ENCODE data around the gene CACNA1I. TPM values are rescaled to one million over a fixed set of nuclear protein-coding genes. Genes with fewer than 3 reads are reported as not detected.

CACNA1I gene
- total RNA-seq, 2 experiments from 2014 or later = 0.07 to 0.09 TPM

- Mint-ChIP-seq H3K27me3 (peaks cover 2% of the 10 kb centered on the region), H3K9me3 (no peaks in the 10 kb centered on the region), H3K4me1 (ENCODE audit: low read depth) (no peaks in the 10 kb centered on the region), H3K27ac (no peak overlapping the region), H3K4me3 (no peak overlapping the region), H3K36me3 (ENCODE audit: low read depth) (no peaks in the 10 kb centered on the region)
- no peak for ATAC-seq
- no peak for TF ChIP-seq CTCF (IDR thresholded peaks at IDR 0.05)
- CTCF ChIA-PET = no interaction called here
- POLR2A ChIA-PET = no interaction called here
- intact Hi-C loops (cut with micrococcal nuclease) = no loop called here
- no peak for DNase-seq
These were observed 71.2 kb downstream of the CACNA1I start for GRCh38 chr22:39641660-39642310.

- intact Hi-C loops (cut with micrococcal nuclease) = no loop called here
- Mint-ChIP-seq H3K27me3 (peaks cover 2% of the 10 kb centered on the region), H3K36me3 (ENCODE audit: low read depth) (no peaks in the 10 kb centered on the region), H3K4me1 (ENCODE audit: low read depth) (no peaks in the 10 kb centered on the region), H3K27ac (no peak overlapping the region), H3K4me3 (no peak overlapping the region), H3K9me3 (no peaks in the 10 kb centered on the region)
- ChIA-PET POLR2A (interaction anchor here (0.6 kb wide), 1 partner anchor 14 kb away, joined by 3 read pairs; no protein-coding TSS in a partner anchor), CTCF (no interaction called here)
- no peak for ATAC-seq
- no peak for DNase-seq
- TF ChIP-seq CTCF (IDR thresholded peaks at IDR 0.05) = no peak
These were observed 72.9 kb downstream of the CACNA1I start for GRCh38 chr22:39643311-39644083.

GRCh38 chr22:39645532-39645931 lies 75.0 kb downstream of the CACNA1I start:
- H3K27me3 Mint-ChIP-seq = peaks cover 2% of the 10 kb centered on the region

GRCh38 chr22:39646398-39647063 lies 76.0 kb downstream of the CACNA1I start:
- no peak for TF ChIP-seq CTCF (IDR thresholded peaks at IDR 0.05)
- ChIA-PET POLR2A (no interaction called here), CTCF (interaction anchor here (0.6 kb wide), 1 partner anchor 17 kb away, joined by 3 read pairs; no protein-coding TSS in a partner anchor)
- Mint-ChIP-seq H3K4me1 (ENCODE audit: low read depth) (no peaks in the 10 kb centered on the region), H3K27me3 (no peaks in the 10 kb centered on the region), H3K36me3 (ENCODE audit: low read depth) (no peaks in the 10 kb centered on the region), H3K4me3 (no peak overlapping the region), H3K27ac (no peak overlapping the region), H3K9me3 (no peaks in the 10 kb centered on the region)
- DNase-seq = no peak
- intact Hi-C loops (cut with micrococcal nuclease) = no loop called here
- ATAC-seq = no peak

More at GRCh38 chr22:39645532-39645931, 75.0 kb downstream of the CACNA1I start:
- intact Hi-C loops (cut with micrococcal nuclease) = no loop called here
- Mint-ChIP-seq H3K9me3 (no peaks in the 10 kb centered on the region), H3K4me3 (no peak overlapping the region), H3K4me1 (ENCODE audit: low read depth) (no peaks in the 10 kb centered on the region), H3K27ac (no peak overlapping the region), H3K36me3 (ENCODE audit: low read depth) (no peaks in the 10 kb centered on the region)
- DNase-seq = no peak
- TF ChIP-seq CTCF (IDR thresholded peaks at IDR 0.05) = no peak
- ChIA-PET POLR2A (interaction anchor here (0.8 kb wide), 1 partner anchor 106 kb away, joined by 3 read pairs; no protein-coding TSS in a partner anchor), CTCF (no interaction called here)
- ATAC-seq = no peak

Measured in activated CD8-positive, alpha-beta T cell treated with anti-CD3 and anti-CD28 coated beads for 36 hours (primary cell).